Measurements from ENCODE around the gene PRR23E. TPM values are rescaled to one million over a fixed set of nuclear protein-coding genes. Genes with fewer than 3 reads are reported as not detected.

Gene PRR23E
- total RNA-seq, 1 donor from 2014 or later = not detected

DNA sequence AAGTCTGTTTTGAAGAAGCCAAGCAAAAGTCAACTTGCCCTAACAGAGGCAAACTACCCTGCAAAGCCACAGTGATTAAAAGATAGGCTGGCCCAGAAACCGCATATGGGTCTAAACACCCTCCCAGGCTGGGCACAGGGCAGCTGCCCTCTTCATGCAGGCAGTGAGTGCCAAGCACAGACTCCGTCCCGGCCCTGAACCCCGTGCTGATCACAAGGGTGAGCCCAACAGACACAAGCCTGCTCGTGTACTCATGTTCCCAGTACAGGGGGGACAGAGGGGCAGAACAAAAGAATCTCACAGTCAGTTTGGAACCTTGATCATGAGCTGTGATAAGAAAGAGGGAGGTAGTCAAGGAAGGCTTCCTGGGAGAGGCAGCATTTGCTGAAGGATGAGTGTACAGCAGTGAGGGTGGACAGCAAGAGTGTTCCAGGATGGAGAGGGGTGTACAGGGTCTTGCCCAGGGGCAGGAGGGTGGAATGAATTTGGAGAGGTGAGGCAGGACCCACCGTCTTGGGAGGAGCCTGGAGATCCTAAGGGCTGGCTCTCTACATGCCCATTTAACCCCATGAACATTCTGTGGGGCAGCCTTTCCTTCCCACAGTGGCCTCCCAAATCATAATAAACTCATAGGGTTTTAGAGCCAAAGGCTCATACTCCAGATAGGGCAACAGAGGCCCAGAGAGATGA, 43.2 kb upstream of the PRR23E start:
- peaks cover 19% of the 10 kb centered on the region for H3K27me3 Mint-ChIP-seq
- H3K9me3 Mint-ChIP-seq = no peaks in the 10 kb centered on the region
- TF ChIP-seq, protein P1, sequence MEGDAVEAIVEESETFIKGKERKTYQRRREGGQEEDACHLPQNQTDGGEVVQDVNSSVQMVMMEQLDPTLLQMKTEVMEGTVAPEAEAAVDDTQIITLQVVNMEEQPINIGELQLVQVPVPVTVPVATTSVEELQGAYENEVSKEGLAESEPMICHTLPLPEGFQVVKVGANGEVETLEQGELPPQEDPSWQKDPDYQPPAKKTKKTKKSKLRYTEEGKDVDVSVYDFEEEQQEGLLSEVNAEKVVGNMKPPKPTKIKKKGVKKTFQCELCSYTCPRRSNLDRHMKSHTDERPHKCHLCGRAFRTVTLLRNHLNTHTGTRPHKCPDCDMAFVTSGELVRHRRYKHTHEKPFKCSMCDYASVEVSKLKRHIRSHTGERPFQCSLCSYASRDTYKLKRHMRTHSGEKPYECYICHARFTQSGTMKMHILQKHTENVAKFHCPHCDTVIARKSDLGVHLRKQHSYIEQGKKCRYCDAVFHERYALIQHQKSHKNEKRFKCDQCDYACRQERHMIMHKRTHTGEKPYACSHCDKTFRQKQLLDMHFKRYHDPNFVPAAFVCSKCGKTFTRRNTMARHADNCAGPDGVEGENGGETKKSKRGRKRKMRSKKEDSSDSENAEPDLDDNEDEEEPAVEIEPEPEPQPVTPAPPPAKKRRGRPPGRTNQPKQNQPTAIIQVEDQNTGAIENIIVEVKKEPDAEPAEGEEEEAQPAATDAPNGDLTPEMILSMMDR (conservative IDR thresholded peaks at IDR 0.05) = no peak
- no peak overlapping the region for H3K27ac Mint-ChIP-seq
- no peak overlapping the region for H3K4me3 Mint-ChIP-seq
- H3K4me1 Mint-ChIP-seq (ENCODE audit: unreplicated experiment) = no peaks in the 10 kb centered on the region
- no peaks in the 10 kb centered on the region for H3K36me3 Mint-ChIP-seq
- DNase-seq (ENCODE audit: extremely low spot score, unreplicated experiment) = no peak

DNA sequence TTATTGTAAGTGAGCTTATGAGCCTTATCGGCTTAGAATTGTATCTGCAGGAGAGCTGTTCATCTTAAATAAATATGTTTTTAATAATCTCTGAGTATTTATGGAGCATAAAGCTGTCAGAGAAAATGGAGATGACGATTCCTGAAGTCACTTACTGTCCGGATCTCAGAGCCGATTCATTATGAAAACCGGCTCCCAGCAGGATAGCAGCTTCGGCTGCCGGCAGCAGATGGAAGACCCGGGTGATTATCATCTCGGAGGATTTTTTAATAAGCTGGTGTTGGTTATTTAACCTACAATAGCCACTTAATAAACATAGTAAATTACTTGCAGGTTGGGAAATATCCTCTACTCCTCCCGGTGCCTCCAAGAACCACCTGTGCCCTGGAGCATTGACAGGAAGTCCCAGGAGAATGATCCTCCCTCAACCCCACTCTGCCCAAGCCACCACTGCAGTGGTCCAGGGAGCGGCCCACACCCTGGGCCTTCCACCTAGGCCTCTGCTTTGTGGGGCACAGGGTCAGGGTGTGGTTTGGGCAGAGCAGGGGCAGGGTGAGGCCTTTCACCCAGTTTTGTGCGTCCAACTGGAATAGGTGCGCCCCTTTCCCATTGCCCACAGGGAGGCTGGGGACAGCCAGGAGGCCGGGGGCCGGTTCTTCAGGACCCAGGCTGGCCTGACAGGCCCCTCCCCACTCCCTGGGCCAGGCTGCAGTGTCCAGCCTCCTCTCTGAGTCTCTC, 42.2 kb upstream of the PRR23E start:
- Mint-ChIP-seq H3K27ac (no peak overlapping the region), H3K4me3 (no peak overlapping the region), H3K4me1 (ENCODE audit: unreplicated experiment) (no peaks in the 10 kb centered on the region), H3K9me3 (no peaks in the 10 kb centered on the region), H3K27me3 (peaks cover 16% of the 10 kb centered on the region), H3K36me3 (no peaks in the 10 kb centered on the region)
- TF ChIP-seq, protein P1 (conservative IDR thresholded peaks at IDR 0.05) = no peak
- DNase-seq (ENCODE audit: extremely low spot score, unreplicated experiment) = no peak

DNA sequence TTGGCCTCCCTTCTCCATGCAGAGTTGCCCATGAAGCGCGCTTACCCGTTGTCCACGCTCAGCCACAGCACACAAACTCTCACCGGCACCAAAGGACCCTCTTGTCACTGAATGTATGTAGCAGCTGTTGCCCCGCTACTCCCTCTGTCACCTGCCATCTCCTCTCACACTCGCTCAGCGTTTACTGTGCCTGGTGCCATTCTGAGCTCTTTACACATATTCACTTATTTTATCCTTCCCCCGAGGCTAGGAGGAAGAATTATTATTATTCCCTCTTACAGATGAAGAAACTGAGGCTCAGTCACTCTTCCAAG, 41.7 kb upstream of the PRR23E start:
- no peak for DNase-seq (ENCODE audit: extremely low spot score, unreplicated experiment)
- peaks cover 16% of the 10 kb centered on the region for H3K27me3 Mint-ChIP-seq
- TF ChIP-seq, protein P1 (conservative IDR thresholded peaks at IDR 0.05) = no peak
- no peaks in the 10 kb centered on the region for H3K36me3 Mint-ChIP-seq
- H3K27ac Mint-ChIP-seq = no peak overlapping the region
- no peaks in the 10 kb centered on the region for H3K4me1 Mint-ChIP-seq (ENCODE audit: unreplicated experiment)
- no peaks in the 10 kb centered on the region for H3K9me3 Mint-ChIP-seq
- H3K4me3 Mint-ChIP-seq = no peak overlapping the region

DNA sequence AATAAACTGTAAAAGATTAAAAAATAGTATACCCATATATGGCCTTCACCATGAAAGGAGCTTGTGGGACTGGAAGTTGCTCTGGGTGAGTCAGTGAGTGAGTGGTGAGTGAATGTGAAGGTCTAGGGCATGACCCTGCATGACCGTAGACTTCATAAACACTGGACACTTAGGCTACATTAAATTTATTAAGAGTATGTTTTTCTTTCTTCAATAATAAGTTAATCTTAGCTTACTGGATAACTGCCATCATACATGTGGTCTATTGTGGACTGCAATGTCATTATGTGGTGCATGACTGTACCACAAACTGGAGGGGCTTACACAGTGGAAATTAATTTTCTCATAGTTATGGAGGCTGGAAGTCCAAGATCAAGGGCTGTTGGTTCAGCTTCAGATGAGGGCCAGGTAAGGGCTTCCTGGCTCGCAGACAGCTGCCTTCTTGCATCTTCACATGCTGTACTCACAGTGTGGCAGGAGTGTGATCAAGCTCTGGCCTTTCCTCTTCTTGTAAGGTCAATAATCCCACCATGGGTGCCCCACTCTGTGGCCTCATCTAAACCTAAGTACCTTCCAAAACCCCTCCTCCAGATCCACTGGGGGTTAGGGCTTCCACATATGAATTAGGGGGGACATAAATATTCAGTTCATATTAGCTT, 40.8 kb upstream of the PRR23E start:
- Mint-ChIP-seq H3K27me3 (peaks cover 19% of the 10 kb centered on the region), H3K4me1 (ENCODE audit: unreplicated experiment) (no peaks in the 10 kb centered on the region), H3K27ac (no peak overlapping the region), H3K9me3 (no peaks in the 10 kb centered on the region), H3K4me3 (no peak overlapping the region), H3K36me3 (no peaks in the 10 kb centered on the region)
- DNase-seq (ENCODE audit: extremely low spot score, unreplicated experiment) = no peak
- TF ChIP-seq, protein P1 (conservative IDR thresholded peaks at IDR 0.05) = no peak

DNA sequence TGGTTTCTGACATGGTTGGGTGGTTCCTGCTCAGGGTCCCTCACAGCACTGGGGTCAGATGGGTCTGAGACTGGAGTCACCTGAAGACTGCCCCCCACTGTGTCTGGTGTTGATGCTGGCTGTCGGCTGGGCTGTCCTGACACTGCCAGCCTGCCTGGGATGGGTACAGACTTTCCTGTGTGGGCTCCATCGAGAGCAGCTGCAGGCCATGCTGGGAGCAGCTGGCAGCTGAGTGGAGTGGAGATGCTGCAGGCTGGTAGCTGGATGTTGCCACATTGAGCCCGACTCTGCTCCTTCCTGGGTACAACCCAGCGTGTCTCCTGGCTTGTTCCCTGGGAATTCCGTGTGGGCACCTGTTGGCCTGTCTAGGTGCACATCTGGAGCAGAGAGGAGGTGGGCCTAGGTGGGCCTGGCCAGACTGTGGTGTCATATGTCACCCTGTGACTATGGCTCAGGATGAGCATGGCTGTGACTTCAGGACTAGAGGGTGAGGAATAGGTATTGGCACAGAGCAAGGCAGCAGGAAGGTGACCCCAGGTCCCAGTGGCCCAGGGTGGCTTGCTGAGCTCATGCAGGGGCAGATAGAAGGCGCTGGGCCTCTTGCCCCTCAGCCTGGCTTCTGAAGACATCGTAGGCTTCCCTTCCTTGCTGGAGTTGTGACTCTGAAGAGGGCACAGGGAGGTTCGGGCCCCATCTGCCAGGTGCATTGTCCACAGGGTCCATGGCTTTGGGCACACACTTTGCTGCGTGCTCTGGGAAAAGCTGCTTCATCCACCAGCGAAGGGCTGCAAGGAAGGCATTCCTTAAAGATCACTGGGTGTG, 40.0 kb upstream of the PRR23E start:
- H3K9me3 Mint-ChIP-seq = no peaks in the 10 kb centered on the region
- H3K27ac Mint-ChIP-seq = no peak overlapping the region
- peaks cover 19% of the 10 kb centered on the region for H3K27me3 Mint-ChIP-seq
- H3K4me3 Mint-ChIP-seq = no peak overlapping the region
- TF ChIP-seq, protein P1 (conservative IDR thresholded peaks at IDR 0.05) = no peak
- no peak for DNase-seq (ENCODE audit: extremely low spot score, unreplicated experiment)
- H3K4me1 Mint-ChIP-seq (ENCODE audit: unreplicated experiment) = no peaks in the 10 kb centered on the region
- no peaks in the 10 kb centered on the region for H3K36me3 Mint-ChIP-seq
